SKM-1 (cell line): ENCODE measurements around the gene TTC12.
"Not testable (repeated sequence)": the region's sequence is repeated elsewhere in the genome, so short reads cannot be mapped to it uniquely, and the experiment has no call there.

Experiments
- DNase-seq: peaks from one replicate; lab custom pipeline; 2025; ENCODE audit not compliant: unreplicated experiment; lab: John Stamatoyannopoulos, UW

The TTC12 gene

DNA sequence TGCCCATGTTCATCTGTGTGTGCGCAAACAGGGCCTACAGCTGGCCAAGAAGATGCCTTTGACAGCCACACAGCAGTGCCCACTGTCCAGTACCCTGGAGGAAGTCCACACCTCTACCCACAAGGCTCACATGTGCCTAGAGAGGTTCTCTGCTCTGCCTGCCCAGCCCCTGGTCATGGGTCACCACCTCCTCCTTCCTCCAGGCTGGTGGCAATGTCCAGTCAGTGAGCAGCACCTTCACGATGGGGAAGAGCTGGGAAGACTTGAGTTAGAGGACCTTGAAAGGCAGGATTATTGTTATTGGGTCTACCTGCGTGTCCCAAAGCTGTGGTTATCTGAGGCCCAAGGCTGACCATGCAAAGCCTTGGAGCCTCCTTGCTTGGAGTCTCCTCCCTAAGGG, 28.4 kb upstream of the TTC12 start:
- DNase-seq = no peak

DNA sequence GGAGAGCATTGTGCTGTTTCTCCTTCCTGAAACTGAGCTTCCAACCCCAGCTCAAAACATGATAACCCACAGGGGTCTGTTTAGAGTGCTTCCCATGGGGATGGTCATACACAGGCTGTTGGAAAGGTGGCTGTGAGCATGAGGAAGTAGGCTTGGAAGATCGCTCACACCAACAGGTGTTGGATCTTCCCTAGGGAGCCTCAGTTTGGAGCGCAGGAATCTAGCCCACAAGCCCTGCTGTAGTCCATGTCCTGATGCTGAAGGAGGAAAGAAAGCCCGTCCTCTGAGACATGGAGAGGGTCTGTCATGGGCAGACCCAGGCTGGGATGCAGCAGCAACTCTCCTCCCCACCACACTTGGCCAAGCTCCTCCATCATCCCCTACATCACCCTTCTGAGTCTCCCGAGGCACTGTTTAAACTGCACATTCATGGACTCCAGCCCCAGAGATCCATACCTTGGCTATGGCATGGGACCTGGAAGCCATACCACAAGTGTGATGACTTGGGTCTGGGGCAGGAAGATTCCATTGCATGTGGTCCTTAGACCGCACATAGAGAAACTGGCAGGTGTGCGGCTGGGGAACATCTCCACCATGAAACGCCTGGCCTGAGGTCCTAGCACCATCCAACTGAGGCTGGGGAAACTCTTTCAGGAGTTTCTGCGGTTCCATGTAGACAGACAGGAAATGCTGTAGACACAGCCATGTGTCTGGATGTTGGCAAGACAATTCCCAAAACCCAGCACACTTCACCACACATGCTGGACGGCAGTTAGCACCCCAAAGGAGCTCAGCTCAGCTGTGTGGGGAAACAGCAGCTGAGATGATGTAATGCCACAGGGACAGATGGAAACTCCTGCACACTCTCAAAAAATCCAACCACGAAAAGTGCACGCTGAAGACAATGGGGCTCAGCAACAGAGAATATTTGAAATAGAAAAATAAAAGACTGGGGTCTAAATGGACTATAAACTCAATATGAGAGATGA, 27.6 kb upstream of the TTC12 start:
- DNase-seq = no peak

- no peak for DNase-seq
Measured at GRCh38 chr11:113287801-113288200, 26.6 kb upstream of the TTC12 start.

GRCh38 chr11:113288286-113288863, 26.0 kb upstream of the TTC12 start:
- no peak for DNase-seq

GRCh38 chr11:113289431-113290187, 24.8 kb upstream of the TTC12 start:
- no peak for DNase-seq

DNA sequence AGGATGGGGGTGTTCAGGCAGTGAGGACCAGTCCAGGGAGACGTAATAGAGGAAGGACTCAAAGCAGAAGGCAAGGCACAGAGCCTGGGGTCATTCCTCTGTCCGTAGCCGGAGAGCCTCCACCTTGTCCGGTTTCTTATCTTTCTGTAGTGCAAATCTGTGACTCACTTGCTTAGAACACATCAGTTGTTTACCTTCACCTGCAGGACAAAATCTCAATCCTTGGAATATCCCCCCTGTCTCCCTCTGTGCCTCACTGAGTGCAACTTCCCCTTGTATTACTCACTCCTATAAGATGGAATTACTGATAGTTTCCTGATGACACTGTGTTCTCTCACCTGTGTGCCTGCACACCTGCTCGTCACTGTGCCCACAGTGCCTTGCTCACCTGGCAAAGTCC, 20.4 kb upstream of the TTC12 start:
- DNase-seq = no peak

GRCh38 chr11:113295993-113296392, 18.4 kb upstream of the TTC12 start:
- DNase-seq = no peak

DNA sequence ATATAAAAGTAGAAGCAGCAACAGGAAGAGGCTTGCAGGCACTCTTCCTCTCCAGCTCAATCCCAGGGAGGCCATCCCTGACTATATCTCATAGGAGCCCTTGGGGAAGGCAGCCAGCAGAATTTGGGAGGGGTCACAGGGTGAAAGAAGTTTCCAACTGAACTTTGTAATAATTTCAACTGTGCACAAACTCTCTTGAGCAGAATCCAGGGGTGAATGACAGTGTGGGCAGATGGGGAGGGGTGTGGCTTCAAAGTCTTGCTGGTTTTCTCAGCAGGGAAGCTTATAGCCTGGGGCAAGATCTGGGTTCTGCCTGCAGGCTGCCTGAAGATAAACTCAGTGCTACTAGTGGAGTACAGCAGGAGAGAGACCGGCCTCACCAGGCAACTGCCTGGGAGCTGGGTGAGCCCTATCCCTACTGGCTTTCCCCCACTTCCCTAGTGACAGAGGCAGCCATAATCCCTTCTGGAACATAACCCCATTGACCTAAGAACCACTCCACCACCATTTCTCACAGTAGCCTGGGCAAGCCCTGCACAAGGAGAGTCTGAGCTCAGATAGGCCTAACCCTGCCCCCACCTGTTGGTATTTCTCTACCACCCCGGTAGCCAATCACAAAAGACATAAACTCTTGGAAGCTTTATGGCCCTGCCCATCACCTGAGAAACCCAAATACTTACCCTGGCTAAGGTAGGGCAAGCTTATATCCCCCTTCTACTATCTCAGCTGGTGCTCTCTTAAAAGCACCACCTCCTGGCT, 17.8 kb upstream of the TTC12 start:
- no peak for DNase-seq

GRCh38 chr11:113298496-113298895, 15.9 kb upstream of the TTC12 start:
- not testable (repeated sequence) for DNase-seq

DNA sequence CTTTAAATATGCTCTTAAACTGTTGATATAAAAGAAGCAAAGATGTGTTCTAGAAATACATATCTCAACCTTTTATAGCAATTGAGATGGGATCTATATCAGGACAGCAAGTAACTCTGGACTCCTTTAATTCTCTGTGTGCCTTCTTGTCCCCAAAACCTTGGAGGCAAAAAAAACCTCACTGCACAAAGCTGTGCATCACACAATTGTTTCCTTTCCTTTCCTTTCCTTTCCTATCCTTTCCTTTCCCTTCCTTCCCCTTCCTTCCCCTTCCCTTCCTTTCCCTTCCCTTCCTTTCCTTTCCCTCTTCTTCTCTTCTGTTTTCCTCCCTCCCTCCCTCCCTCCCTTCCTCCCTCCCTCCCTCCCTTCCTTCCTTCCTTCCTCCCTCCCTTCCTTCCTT, 9.5 kb upstream of the TTC12 start:
- no peak for DNase-seq

DNA sequence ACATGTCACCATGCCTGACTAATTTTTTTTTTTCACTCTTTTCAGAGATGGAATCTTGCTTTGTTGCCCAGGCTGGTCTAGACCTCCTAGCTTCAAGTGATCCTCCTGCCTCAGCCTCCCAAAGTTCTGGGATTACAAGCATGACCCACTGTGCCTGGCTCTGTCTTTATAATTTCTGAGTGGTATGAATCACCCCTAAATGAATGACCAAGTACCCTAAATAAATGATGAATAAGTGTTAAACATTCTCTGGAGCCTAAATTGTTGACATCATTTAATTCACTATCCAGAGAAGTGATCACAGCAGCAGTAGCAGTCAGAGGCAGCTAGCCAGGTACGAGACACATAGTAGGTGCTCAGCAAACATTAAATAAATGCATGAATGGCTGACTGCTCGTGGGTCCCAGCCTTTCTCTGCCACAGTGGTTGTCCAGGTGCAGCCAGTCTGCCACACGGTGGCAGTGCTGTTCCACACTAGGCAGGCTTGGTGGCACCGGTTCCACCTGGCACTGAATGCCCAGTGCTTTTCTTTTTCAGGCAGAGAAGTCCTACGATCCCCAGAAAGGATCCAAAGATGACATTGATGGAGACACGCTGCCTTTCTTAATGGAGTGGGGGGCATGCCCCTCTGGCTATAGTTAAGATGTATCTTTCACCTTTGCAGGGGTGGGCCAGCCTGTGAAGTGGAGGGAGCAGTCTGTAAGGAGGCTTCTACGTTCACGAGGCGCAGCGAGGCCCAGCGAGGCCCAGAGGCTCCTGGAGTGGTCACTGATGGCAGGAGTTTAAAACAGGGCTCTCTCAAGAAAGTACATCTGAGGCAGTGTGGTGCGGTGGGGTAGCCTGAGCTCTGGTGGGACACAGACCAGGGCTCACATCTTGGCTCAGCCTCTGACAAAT, 8.7 kb upstream of the TTC12 start:
- DNase-seq = peak; percentile 9

GRCh38 chr11:113308601-113309000, 5.8 kb upstream of the TTC12 start:
- no peak for DNase-seq

DNA sequence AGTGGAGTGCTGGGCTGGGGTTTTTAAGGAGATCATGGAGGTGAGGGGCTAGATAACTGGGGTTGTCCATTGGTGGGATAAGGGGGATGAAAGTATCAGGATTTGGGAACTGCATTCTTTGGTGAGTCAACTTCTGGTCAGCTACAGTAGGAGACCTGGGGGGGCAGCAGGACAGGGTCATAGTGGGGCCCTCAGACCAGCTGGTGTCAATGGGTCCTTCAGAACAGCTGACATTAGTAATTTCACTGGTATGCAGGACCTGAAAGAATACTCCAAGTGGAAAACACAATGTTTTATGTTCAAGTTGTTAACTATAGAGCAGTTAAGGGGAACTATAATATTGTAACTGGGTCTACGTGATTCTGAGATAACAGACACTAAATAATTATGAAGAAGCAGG, 2.8 kb upstream of the TTC12 start:
- no peak for DNase-seq

GRCh38 chr11:113313601-113314000, 782 bp upstream of the TTC12 start:
- no peak for DNase-seq

DNA sequence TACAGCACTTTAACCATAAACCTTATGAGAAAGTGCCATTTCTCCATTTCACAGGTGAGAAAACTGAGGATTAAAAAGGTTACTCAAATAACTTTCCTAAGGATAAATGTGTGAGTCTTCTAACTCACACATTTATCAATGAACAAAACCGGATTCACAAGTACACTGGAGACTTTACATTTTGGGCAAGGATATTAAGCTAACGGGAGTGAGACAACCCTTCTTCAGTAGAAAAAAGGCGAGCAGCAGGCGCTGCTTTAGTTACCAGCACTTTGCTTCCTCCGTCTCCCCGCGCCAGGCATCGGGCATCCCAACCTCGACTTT, 356 bp upstream of the TTC12 start:
- DNase-seq = no peak

- no peak for DNase-seq
Measured at GRCh38 chr11:113315811-113316210, 1.4 kb downstream of the TTC12 start.

- no peak for DNase-seq
Measured at GRCh38 chr11:113316256-113316655, 1.9 kb downstream of the TTC12 start.

DNA sequence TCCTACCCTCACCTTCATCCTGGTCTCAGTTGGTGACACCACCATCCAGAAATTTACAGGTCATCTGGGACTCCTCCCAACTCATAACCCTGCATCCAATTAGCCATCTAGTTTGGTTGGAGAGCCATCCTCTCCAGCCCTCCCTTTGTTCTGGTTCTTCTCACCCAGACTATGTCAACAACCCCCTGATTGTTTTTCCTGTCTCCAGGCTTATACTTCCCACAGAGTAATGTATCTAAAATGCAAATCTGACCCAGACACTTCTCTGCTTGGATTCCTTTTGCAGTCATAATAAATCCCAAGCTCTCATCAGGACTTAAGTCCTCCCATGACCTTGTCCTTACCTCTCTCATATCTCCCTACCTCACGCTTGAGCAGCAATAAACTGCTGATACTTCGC, 3.0 kb downstream of the TTC12 start:
- DNase-seq = no peak

GRCh38 chr11:113319085-113319484, 4.7 kb downstream of the TTC12 start:
- no peak for DNase-seq

GRCh38 chr11:113322158-113322557, 7.8 kb downstream of the TTC12 start:
- no peak for DNase-seq
